ENCODE data around the gene ELMO1.

The ELMO1 gene

GRCh38 chr7:37212051-37212450 lies 236.6 kb downstream of the ELMO1 start:
- DNase-seq: no peak

GRCh38 chr7:37211097-37211880 lies 237.4 kb downstream of the ELMO1 start:
- no peak for DNase-seq

GRCh38 chr7:37209195-37209594 lies 239.5 kb downstream of the ELMO1 start:
- DNase-seq: no peak

GRCh38 chr7:37208528-37208927 lies 240.1 kb downstream of the ELMO1 start:
- no peak for DNase-seq

GRCh38 chr7:37206192-37206591 lies 242.5 kb downstream of the ELMO1 start:
- DNase-seq: no peak

- DNase-seq: no peak
These were observed 243.2 kb downstream of the ELMO1 start for GRCh38 chr7:37205451-37205850.

- no peak for DNase-seq
These were observed 246.8 kb downstream of the ELMO1 start for GRCh38 chr7:37201876-37202198.

GRCh38 chr7:37201003-37201875 lies 247.4 kb downstream of the ELMO1 start:
- peak; percentile 67 for DNase-seq

GRCh38 chr7:37198906-37199485 lies 249.7 kb downstream of the ELMO1 start:
- peak; percentile 83 for DNase-seq

- no peak for DNase-seq
These were observed 250.4 kb downstream of the ELMO1 start for GRCh38 chr7:37198041-37198905.

- DNase-seq: no peak
These were observed 251.6 kb downstream of the ELMO1 start for GRCh38 chr7:37197108-37197507.

GRCh38 chr7:37196676-37197075 lies 252.0 kb downstream of the ELMO1 start:
- no peak for DNase-seq

- DNase-seq: no peak
These were observed 253.3 kb downstream of the ELMO1 start for GRCh38 chr7:37195388-37195787.

GRCh38 chr7:37194943-37195342 lies 253.7 kb downstream of the ELMO1 start:
- DNase-seq: no peak

GRCh38 chr7:37193775-37194135 lies 254.9 kb downstream of the ELMO1 start:
- no peak for DNase-seq

- no peak for DNase-seq
These were observed 255.4 kb downstream of the ELMO1 start for GRCh38 chr7:37193087-37193774.

GRCh38 chr7:37191797-37192196 lies 256.9 kb downstream of the ELMO1 start:
- no peak for DNase-seq

GRCh38 chr7:37187179-37187578 lies 261.5 kb downstream of the ELMO1 start:
- DNase-seq: no peak

GRCh38 chr7:37186753-37187152 lies 261.9 kb downstream of the ELMO1 start:
- DNase-seq: no peak

GRCh38 chr7:37181550-37181932 lies 267.1 kb downstream of the ELMO1 start:
- no peak for DNase-seq

- DNase-seq: no peak
These were observed 267.7 kb downstream of the ELMO1 start for GRCh38 chr7:37180828-37181549.

GRCh38 chr7:37176079-37176478 lies 272.6 kb downstream of the ELMO1 start:
- DNase-seq: no peak
